Stomach (tissue), 9 donors: ENCODE data around the gene DLK2. TPM values are rescaled to one million over a fixed set of nuclear protein-coding genes. Genes with fewer than 3 reads are reported as not detected.

Source experiments
- DNase-seq, 2 donors: peaks; one replicate each; pipeline versions ENCODE4 v3.0.0 to v3.0.0-alpha.2; 2013 to 2019
- H3K27ac ChIP-seq, 5 donors: fragments of 200-600 bp in 4 of 5; sonication (generic) in 4 of 5; one replicate each; pipeline ENCODE4 v1.5.1; 2013 to 2019; ENCODE audit warnings: mild to moderate bottlenecking in 1 of 5, moderate library complexity in 1 of 5
- H3K27me3 ChIP-seq, 3 donors: fragments of 200-600 bp; sonication (generic); one replicate each; pipeline ENCODE4 v1.5.1; 2017 to 2019; ENCODE audit warnings: mixed run types in 1 of 3
- H3K36me3 ChIP-seq, 4 donors: fragments of 200-600 bp; sonication (generic); 1 replicate in 3 of 4; 2 replicates in 1 of 4; pipeline ENCODE4 v1.5.1; 2016 to 2019
- H3K4me1 ChIP-seq, 4 donors: fragments of 200-600 bp; sonication (generic); one replicate each; pipeline ENCODE4 v1.5.1; 2016 to 2019
- H3K4me3 ChIP-seq, 4 donors: fragments of 200-600 bp; sonication (generic) in 3 of 4; one replicate each; pipeline ENCODE4 v1.5.1; 2016 to 2019; ENCODE audit warnings: mild to moderate bottlenecking in 1 of 4
- H3K9me3 ChIP-seq, 4 donors: fragments of 200-600 bp; sonication (generic); one replicate each; pipeline ENCODE4 v1.5.1; 2016 to 2019
- EP300 ChIP-seq: sonication (generic); formaldehyde crosslinking; IDR thresholded peaks from one replicate; pipeline ENCODE4 v1.6.1; 2017; ENCODE audit warnings: antibody characterized with exemption
- POLR2A ChIP-seq, 4 donors: fragments of 450-650 bp; IDR thresholded peaks; one replicate each; pipeline ENCODE4 v1.6.1; 2016; ENCODE audit warnings: antibody characterized with exemption in 4 of 4, control low read depth in 2 of 4, mild to moderate bottlenecking in 1 of 4, moderate library complexity in 1 of 4
- POLR2AphosphoS5 ChIP-seq, 3 donors: sonication (generic); formaldehyde crosslinking; IDR thresholded peaks; one replicate each; pipeline ENCODE4 v1.6.1; 2016; ENCODE audit warnings: antibody characterized with exemption in 3 of 3
- WGBS, 5 donors: extraction: QIAGEN DNeasy Blood & Tissue Kit in 3 of 5; methylation state at CpG; one replicate each; pipeline versions ENCODE4 v1.1.5 to v1.1.7; 2013 to 2018; 5-methylcytosine and 5-hydroxymethylcytosine counted together
- intact Hi-C: fragments of 100-400 bp; cut with DNase I; formaldehyde crosslinking; loops from one replicate; pipeline ENCODE4 v1.15.1; 2023; ENCODE audit warnings: low total_unique reads
- polyA plus RNA-seq, 3 donors: library from polyadenylated mRNA; stranded (reverse); fragments of 200-250 nt; gene quantifications; one replicate each; pipeline ENCODE4 v1.2.3, GENCODE V29; 2013
- total RNA-seq, 5 donors: library from RNA; depleted of rRNA; stranded (reverse); fragments of >200 nt; gene quantifications; one replicate each; pipeline versions ENCODE4 v1.1.0 to v1.2.3, GENCODE V29; 2014 to 2016
- TF ChIP-seq, protein P1 (sequence below), 7 experiments: fragments of 450-650 bp in 4 of 7; fragments of 200-600 bp in 3 of 7; sonication (generic) in 3 of 7; IDR thresholded peaks; one replicate each; pipeline ENCODE4 v1.5.1; 2016 to 2019; ENCODE audit warnings: antibody characterized with exemption in 7 of 7, control low read depth in 2 of 7, mild to moderate bottlenecking in 1 of 7
- donor health status: healthy with polysubstance abuse.
- donor health status: Bipolar disorder and iron deficiency.
- donor health status: healthy.

Gene DLK2
- total and polyA plus RNA-seq, 8 donors = 0.37 to 17.0 TPM; not detected in 6

DNA sequence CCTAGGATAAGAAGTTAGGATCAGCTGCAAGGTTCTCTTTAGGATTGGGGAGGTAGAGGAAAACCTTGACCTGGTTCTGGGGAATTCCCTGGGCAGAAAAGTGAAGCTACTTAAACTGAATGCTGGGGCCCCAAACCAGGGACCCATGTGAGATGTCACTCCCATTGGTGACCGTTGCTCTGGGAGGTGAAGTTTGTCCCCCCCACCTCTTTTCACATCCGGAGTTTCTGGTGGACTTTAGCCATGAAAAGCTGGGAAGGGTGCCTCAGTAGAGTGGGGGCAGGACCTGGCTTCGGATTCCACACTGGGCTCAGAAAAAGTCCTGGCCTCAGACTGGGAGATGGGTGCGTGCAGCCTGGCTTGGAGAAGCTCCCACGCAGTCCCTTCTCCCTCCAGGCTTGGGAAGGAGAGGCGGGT is 35.2 kb upstream of the DLK2 start:
- TF ChIP-seq, protein P1, sequence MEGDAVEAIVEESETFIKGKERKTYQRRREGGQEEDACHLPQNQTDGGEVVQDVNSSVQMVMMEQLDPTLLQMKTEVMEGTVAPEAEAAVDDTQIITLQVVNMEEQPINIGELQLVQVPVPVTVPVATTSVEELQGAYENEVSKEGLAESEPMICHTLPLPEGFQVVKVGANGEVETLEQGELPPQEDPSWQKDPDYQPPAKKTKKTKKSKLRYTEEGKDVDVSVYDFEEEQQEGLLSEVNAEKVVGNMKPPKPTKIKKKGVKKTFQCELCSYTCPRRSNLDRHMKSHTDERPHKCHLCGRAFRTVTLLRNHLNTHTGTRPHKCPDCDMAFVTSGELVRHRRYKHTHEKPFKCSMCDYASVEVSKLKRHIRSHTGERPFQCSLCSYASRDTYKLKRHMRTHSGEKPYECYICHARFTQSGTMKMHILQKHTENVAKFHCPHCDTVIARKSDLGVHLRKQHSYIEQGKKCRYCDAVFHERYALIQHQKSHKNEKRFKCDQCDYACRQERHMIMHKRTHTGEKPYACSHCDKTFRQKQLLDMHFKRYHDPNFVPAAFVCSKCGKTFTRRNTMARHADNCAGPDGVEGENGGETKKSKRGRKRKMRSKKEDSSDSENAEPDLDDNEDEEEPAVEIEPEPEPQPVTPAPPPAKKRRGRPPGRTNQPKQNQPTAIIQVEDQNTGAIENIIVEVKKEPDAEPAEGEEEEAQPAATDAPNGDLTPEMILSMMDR (IDR thresholded peaks at IDR 0.05) = no peak
- TF ChIP-seq POLR2AphosphoS5 (IDR thresholded peaks at IDR 0.05) (no peak), EP300 (no peak), POLR2A (IDR thresholded peaks at IDR 0.05) (no peak)
- peaks cover 0 to 28% (median 20%) of the 10 kb centered on the region in 4 donors for H3K36me3 ChIP-seq
- no peak overlapping the region for H3K4me3 ChIP-seq
- no peaks in the 10 kb centered on the region for H3K9me3 ChIP-seq
- no peak for DNase-seq
- WGBS, 5 donors = 41 to 84% (median 75%) methylated on average over 3 to 6 of the region's 6 CpGs
- no peak overlapping the region for H3K27ac ChIP-seq
- H3K4me1 ChIP-seq = peaks cover 16 to 38% (median 19%) of the 10 kb centered on the region in 4 donors
- intact Hi-C loops = no loop called here
- no peaks in the 10 kb centered on the region for H3K27me3 ChIP-seq

DNA sequence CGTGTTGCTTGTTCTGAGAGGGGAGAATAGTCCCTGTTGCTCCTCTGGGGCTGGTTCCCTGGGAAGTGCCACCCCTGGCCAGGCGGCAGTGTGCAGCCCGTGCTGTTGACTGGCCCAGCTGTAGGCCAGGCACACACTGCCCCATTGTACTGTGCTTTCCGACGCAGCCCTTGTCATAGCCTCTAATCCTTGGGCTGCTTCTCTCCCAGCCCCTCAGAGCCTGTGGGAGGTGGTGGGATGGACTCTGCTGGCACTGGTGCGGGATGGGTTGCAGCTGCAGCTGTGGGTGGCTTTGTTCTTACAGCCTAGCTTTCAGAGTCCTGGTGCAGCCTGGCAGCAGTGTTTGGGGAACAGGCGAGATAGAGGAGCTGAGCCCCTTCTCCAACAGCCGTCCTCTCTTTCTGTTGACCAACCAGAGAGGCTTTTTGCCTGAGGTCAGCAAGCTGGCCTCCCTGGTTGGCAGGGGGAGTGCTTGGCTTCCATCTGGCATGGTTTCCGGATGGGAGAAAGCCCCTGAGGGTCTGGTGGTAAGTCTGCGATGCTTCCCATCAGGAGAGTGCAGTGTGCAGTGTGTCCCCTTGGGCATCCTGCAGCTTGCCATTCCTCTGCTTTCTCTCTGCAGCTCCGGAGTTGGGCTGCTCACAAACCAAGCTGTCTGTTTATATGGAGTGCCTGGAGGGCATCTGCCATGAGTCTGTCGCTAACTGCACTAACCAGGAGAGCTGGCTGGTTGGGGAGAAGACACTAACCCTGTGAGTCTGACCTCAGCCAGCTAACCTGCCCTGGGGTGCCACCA is 34.1 kb upstream of the DLK2 start:
- intact Hi-C loops = no loop called here
- Histone ChIP-seq H3K27me3 (no peaks in the 10 kb centered on the region), H3K4me3 (no peak overlapping the region), H3K27ac (no peak overlapping the region), H3K4me1 (peaks cover 6 to 30% (median 15%) of the 10 kb centered on the region in 4 donors), H3K36me3 (peaks cover 0 to 39% (median 23%) of the 10 kb centered on the region in 4 donors), H3K9me3 (no peaks in the 10 kb centered on the region)
- DNase-seq = no peak
- 86 to 92% (median 89%) methylated on average over 9 to 12 of the region's 12 CpGs for WGBS, 5 donors
- TF ChIP-seq POLR2A (IDR thresholded peaks at IDR 0.05) = no peak
- TF ChIP-seq EP300 = no peak
- TF ChIP-seq, protein P1 (IDR thresholded peaks at IDR 0.05) = no peak
- TF ChIP-seq POLR2AphosphoS5 (IDR thresholded peaks at IDR 0.05) = no peak

DNA sequence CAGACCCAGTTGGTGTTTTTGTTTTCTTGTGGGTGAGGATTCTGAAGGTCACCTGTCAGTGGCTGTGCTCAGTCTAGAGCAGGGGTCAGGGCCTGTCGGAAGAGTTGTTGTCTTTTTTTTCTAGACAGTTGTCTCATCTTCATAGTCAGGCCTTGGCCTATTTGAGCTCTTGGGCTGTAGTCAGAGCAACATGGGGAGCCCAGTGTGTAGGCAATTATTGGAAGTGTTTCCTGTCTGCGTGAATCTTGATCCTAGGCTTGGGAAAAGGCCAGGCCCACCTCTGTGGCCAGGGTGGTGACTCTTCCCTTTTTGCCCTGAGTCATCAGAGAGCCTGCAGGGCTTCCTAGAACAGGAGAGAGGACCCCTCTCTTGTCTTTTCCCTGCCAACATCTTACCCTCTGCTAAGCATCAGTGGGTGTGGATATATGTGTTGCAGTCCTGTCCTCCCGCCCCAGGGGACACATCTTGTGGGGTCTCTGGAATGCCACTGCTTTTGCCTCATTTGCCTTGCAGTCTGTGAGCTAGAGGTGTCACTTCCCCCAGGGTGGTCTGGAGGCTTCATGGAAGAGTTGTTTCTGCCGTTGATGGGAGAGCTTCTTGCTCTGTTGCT is 33.4 kb upstream of the DLK2 start:
- no peak for TF ChIP-seq POLR2AphosphoS5 (IDR thresholded peaks at IDR 0.05)
- TF ChIP-seq POLR2A (IDR thresholded peaks at IDR 0.05) = no peak
- TF ChIP-seq EP300 = no peak
- TF ChIP-seq, protein P1 (IDR thresholded peaks at IDR 0.05) = no peak
- intact Hi-C loops = no loop called here
- no peak for DNase-seq
- peaks cover 0 to 26% (median 15%) of the 10 kb centered on the region in 4 donors for H3K4me1 ChIP-seq
- no peak overlapping the region for H3K27ac ChIP-seq
- peaks cover 0 to 39% (median 23%) of the 10 kb centered on the region in 4 donors for H3K36me3 ChIP-seq
- no peaks in the 10 kb centered on the region for H3K9me3 ChIP-seq
- H3K27me3 ChIP-seq = no peaks in the 10 kb centered on the region
- WGBS, 5 donors = 74 to 83% (median 79%) methylated on average over 4 of the region's 4 CpGs
- no peak overlapping the region for H3K4me3 ChIP-seq

DNA sequence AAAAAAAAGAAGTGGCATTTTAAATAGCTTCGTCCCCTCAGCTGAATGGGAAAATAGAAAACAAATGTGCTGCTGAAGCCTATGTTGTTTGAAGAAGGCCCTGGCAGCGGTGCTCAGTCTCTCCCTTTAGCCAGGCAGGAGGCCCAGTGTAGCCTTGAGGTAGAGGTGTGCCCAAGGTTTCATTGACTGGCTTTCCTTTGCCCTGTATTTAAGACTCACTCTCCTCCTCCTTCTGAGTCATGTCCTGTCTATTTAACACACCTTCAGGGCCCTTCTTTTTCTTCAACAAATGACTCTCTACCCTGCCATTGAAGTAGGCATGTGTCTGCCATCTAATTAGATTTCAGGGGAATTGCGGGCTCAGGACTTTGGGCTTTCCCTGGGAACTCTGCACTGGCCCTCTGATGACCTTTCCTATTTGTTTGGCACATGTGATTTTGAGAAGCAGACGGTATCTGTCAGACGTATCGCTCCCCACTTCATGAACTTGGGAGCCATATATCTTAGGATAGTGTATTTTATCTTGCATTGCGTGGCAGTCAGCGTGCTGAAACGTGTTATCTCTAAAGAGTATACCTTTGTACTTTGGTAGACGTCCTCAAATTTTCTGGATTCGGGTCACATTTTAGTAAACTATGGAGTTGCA is 26.4 kb upstream of the DLK2 start:
- intact Hi-C loops = no loop called here
- H3K4me3 ChIP-seq = no peak overlapping the region
- peaks cover 19 to 53% (median 41%) of the 10 kb centered on the region in 4 donors for H3K4me1 ChIP-seq
- no peak overlapping the region for H3K27ac ChIP-seq
- DNase-seq = no peak
- 67 to 85% (median 80%) methylated on average over 11 of the region's 11 CpGs for WGBS, 5 donors
- TF ChIP-seq EP300 = no peak
- TF ChIP-seq POLR2A (IDR thresholded peaks at IDR 0.05) = no peak
- peaks cover 0 to 28% (median 13%) of the 10 kb centered on the region in 4 donors for H3K36me3 ChIP-seq
- H3K9me3 ChIP-seq = no peaks in the 10 kb centered on the region
- H3K27me3 ChIP-seq = no peaks in the 10 kb centered on the region
